ENCODE data around the gene AFF1.
A peak's percentile ranks its signal among the peaks of the same experiment; 100 is the strongest.

Gene AFF1

GRCh38 chr4:86934771-86935565 is at the start of gene AFF1:
Gene AFF1, plus strand, starts transcription at chr4:86935011. Its CDS starts 13,523 bp downstream, at chr4:86948534.
- DNase-seq (ENCODE audit: low read depth in 2 of 2) = peak; percentile 71 to 75

- DNase-seq (ENCODE audit: low read depth in 2 of 2) = no peak
These were observed 44.0 kb upstream of the AFF1 start for GRCh38 chr4:86890790-86891189.

GRCh38 chr4:86891762-86892635 is 42.8 kb upstream of the AFF1 start, which contains the start of gene C4orf36:
Gene C4orf36, minus strand, starts transcription at chr4:86892422. Its CDS starts 902 bp downstream, at chr4:86891520.
- no peak for DNase-seq (ENCODE audit: low read depth in 2 of 2)

- DNase-seq (ENCODE audit: low read depth in 2 of 2) = no peak
These were observed 42.2 kb upstream of the AFF1 start for GRCh38 chr4:86892636-86892960.

GRCh38 chr4:86893136-86893535 is 41.7 kb upstream of the AFF1 start:
- DNase-seq (ENCODE audit: low read depth in 2 of 2) = no peak

- DNase-seq (ENCODE audit: low read depth in 2 of 2) = no peak
These were observed 40.4 kb upstream of the AFF1 start for GRCh38 chr4:86894455-86894854.

GRCh38 chr4:86895692-86896488 is 38.9 kb upstream of the AFF1 start:
- no peak for DNase-seq (ENCODE audit: low read depth in 2 of 2)

GRCh38 chr4:86896596-86896995 is 38.2 kb upstream of the AFF1 start:
- DNase-seq (ENCODE audit: low read depth in 2 of 2) = no peak

GRCh38 chr4:86898562-86898961 is 36.2 kb upstream of the AFF1 start:
- DNase-seq (ENCODE audit: low read depth in 2 of 2) = no peak

- no peak for DNase-seq (ENCODE audit: low read depth in 2 of 2)
These were observed 32.9 kb upstream of the AFF1 start for GRCh38 chr4:86901864-86902263.

GRCh38 chr4:86908251-86908657 is 26.6 kb upstream of the AFF1 start:
- DNase-seq (ENCODE audit: low read depth in 2 of 2) = no peak

- no peak for DNase-seq (ENCODE audit: low read depth in 2 of 2)
These were observed 25.1 kb upstream of the AFF1 start for GRCh38 chr4:86909546-86910295.

- DNase-seq (ENCODE audit: low read depth in 2 of 2) = no peak
These were observed 24.4 kb upstream of the AFF1 start for GRCh38 chr4:86910369-86910768.

GRCh38 chr4:86910820-86911684 is 23.8 kb upstream of the AFF1 start:
- no peak for DNase-seq (ENCODE audit: low read depth in 2 of 2)

GRCh38 chr4:86916392-86916791 is 18.4 kb upstream of the AFF1 start:
- no peak for DNase-seq (ENCODE audit: low read depth in 2 of 2)

- no peak for DNase-seq (ENCODE audit: low read depth in 2 of 2)
These were observed 17.4 kb upstream of the AFF1 start for GRCh38 chr4:86917212-86918039.

GRCh38 chr4:86918539-86919072 is 16.2 kb upstream of the AFF1 start:
- DNase-seq (ENCODE audit: low read depth in 2 of 2) = no peak

GRCh38 chr4:86919561-86920223 is 15.1 kb upstream of the AFF1 start:
- DNase-seq (ENCODE audit: low read depth in 2 of 2) = no peak
